ENCODE measurements around the gene CCL22.
"Not testable (repeated sequence)": the region's sequence is repeated elsewhere in the genome, so short reads cannot be mapped to it uniquely, and the experiment has no call there.

CCL22 gene

GRCh38 chr16:57329718-57330327 lies 28.8 kb upstream of the CCL22 start:
- Histone ChIP-seq H3K4me1 (ENCODE audit: control insufficient read depth, insufficient read depth, low read length) (no peaks in the 10 kb centered on the region), H3K27ac (ENCODE audit: low read length) (no peak overlapping the region), H3K36me3 (ENCODE audit: control insufficient read depth, insufficient read depth, low read length) (no peaks in the 10 kb centered on the region), H3K9me3 (ENCODE audit: control insufficient read depth, insufficient read depth, low read length) (no peaks in the 10 kb centered on the region), H3K27me3 (ENCODE audit: control insufficient read depth, insufficient read depth, low read length) (no peaks in the 10 kb centered on the region), H3K4me3 (ENCODE audit: low read length) (no peak overlapping the region)
- DNase-seq (ENCODE audit: low read depth, low spot score), result no peak
- WGBS (ENCODE audit: insufficient coverage, insufficient read length), result no CpG with 5 or more reads among the region's 8 CpGs

- Histone ChIP-seq H3K36me3 (ENCODE audit: control insufficient read depth, insufficient read depth, low read length) (no peaks in the 10 kb centered on the region), H3K27ac (ENCODE audit: low read length) (no peak overlapping the region), H3K4me3 (ENCODE audit: low read length) (no peak overlapping the region), H3K4me1 (ENCODE audit: control insufficient read depth, insufficient read depth, low read length) (no peaks in the 10 kb centered on the region), H3K27me3 (ENCODE audit: control insufficient read depth, insufficient read depth, low read length) (no peaks in the 10 kb centered on the region), H3K9me3 (ENCODE audit: control insufficient read depth, insufficient read depth, low read length) (no peaks in the 10 kb centered on the region)
- no peak for DNase-seq (ENCODE audit: low read depth, low spot score)
- no CpG with 5 or more reads among the region's 3 CpGs for WGBS (ENCODE audit: insufficient coverage, insufficient read length)
These were observed 27.2 kb upstream of the CCL22 start for GRCh38 chr16:57331355-57331754.

- no CpG with 5 or more reads among the region's 1 CpG for WGBS (ENCODE audit: insufficient coverage, insufficient read length)
- Histone ChIP-seq H3K9me3 (ENCODE audit: control insufficient read depth, insufficient read depth, low read length) (no peaks in the 10 kb centered on the region), H3K27ac (ENCODE audit: low read length) (no peak overlapping the region), H3K4me3 (ENCODE audit: low read length) (no peak overlapping the region), H3K36me3 (ENCODE audit: control insufficient read depth, insufficient read depth, low read length) (no peaks in the 10 kb centered on the region), H3K27me3 (ENCODE audit: control insufficient read depth, insufficient read depth, low read length) (no peaks in the 10 kb centered on the region), H3K4me1 (ENCODE audit: control insufficient read depth, insufficient read depth, low read length) (no peaks in the 10 kb centered on the region)
- no peak for DNase-seq (ENCODE audit: low read depth, low spot score)
These were observed 25.2 kb upstream of the CCL22 start for GRCh38 chr16:57333402-57333801.

GRCh38 chr16:57335366-57335765 lies 23.2 kb upstream of the CCL22 start:
- no peaks in the 10 kb centered on the region for H3K27me3 ChIP-seq (ENCODE audit: control insufficient read depth, insufficient read depth, low read length)
- no peak overlapping the region for H3K27ac ChIP-seq (ENCODE audit: low read length)
- H3K4me3 ChIP-seq (ENCODE audit: low read length), result no peak overlapping the region
- no CpG with 5 or more reads among the region's 4 CpGs for WGBS (ENCODE audit: insufficient coverage, insufficient read length)
- H3K36me3 ChIP-seq (ENCODE audit: control insufficient read depth, insufficient read depth, low read length), result no peaks in the 10 kb centered on the region
- DNase-seq (ENCODE audit: low read depth, low spot score), result no peak
- H3K9me3 ChIP-seq (ENCODE audit: control insufficient read depth, insufficient read depth, low read length), result no peaks in the 10 kb centered on the region
- no peaks in the 10 kb centered on the region for H3K4me1 ChIP-seq (ENCODE audit: control insufficient read depth, insufficient read depth, low read length)

- no peaks in the 10 kb centered on the region for H3K4me1 ChIP-seq (ENCODE audit: control insufficient read depth, insufficient read depth, low read length)
- H3K27me3 ChIP-seq (ENCODE audit: control insufficient read depth, insufficient read depth, low read length), result no peaks in the 10 kb centered on the region
- no peak for DNase-seq (ENCODE audit: low read depth, low spot score)
- no peaks in the 10 kb centered on the region; the same call in 1 of the 2 replicates for H3K9me3 ChIP-seq (ENCODE audit: control insufficient read depth, insufficient read depth, low read length)
- H3K27ac ChIP-seq (ENCODE audit: low read length), result no peak overlapping the region
- H3K4me3 ChIP-seq (ENCODE audit: low read length), result no peak overlapping the region
- no peaks in the 10 kb centered on the region for H3K36me3 ChIP-seq (ENCODE audit: control insufficient read depth, insufficient read depth, low read length)
- no CpG with 5 or more reads among the region's 6 CpGs for WGBS (ENCODE audit: insufficient coverage, insufficient read length)
These were observed 17.5 kb upstream of the CCL22 start for GRCh38 chr16:57341062-57341440.

GRCh38 chr16:57341441-57342303 lies 16.9 kb upstream of the CCL22 start:
- Histone ChIP-seq H3K9me3 (ENCODE audit: control insufficient read depth, insufficient read depth, low read length) (no peaks in the 10 kb centered on the region; the same call in 1 of the 2 replicates), H3K36me3 (ENCODE audit: control insufficient read depth, insufficient read depth, low read length) (no peaks in the 10 kb centered on the region), H3K27me3 (ENCODE audit: control insufficient read depth, insufficient read depth, low read length) (no peaks in the 10 kb centered on the region), H3K4me3 (ENCODE audit: low read length) (no peak overlapping the region), H3K27ac (ENCODE audit: low read length) (no peak overlapping the region), H3K4me1 (ENCODE audit: control insufficient read depth, insufficient read depth, low read length) (no peaks in the 10 kb centered on the region)
- WGBS (ENCODE audit: insufficient coverage, insufficient read length), result no CpG with 5 or more reads among the region's 8 CpGs
- no peak for DNase-seq (ENCODE audit: low read depth, low spot score)

GRCh38 chr16:57342606-57343005 lies 16.0 kb upstream of the CCL22 start:
- not testable (repeated sequence) for H3K36me3 ChIP-seq (ENCODE audit: control insufficient read depth, insufficient read depth, low read length); DNase-seq (ENCODE audit: low read depth, low spot score); H3K27ac ChIP-seq (ENCODE audit: low read length); H3K4me1 ChIP-seq (ENCODE audit: control insufficient read depth, insufficient read depth, low read length); H3K9me3 ChIP-seq (ENCODE audit: control insufficient read depth, insufficient read depth, low read length); H3K27me3 ChIP-seq (ENCODE audit: control insufficient read depth, insufficient read depth, low read length); H3K4me3 ChIP-seq (ENCODE audit: low read length)
- no CpG with 5 or more reads among the region's 9 CpGs for WGBS (ENCODE audit: insufficient coverage, insufficient read length)

GRCh38 chr16:57343221-57343620 lies 15.4 kb upstream of the CCL22 start:
- no peaks in the 10 kb centered on the region for H3K36me3 ChIP-seq (ENCODE audit: control insufficient read depth, insufficient read depth, low read length)
- no CpG with 5 or more reads among the region's 7 CpGs for WGBS (ENCODE audit: insufficient coverage, insufficient read length)
- H3K9me3 ChIP-seq (ENCODE audit: control insufficient read depth, insufficient read depth, low read length), result no peaks in the 10 kb centered on the region; the same call in 1 of the 2 replicates
- no peak overlapping the region for H3K27ac ChIP-seq (ENCODE audit: low read length)
- DNase-seq (ENCODE audit: low read depth, low spot score), result no peak
- H3K4me1 ChIP-seq (ENCODE audit: control insufficient read depth, insufficient read depth, low read length), result no peaks in the 10 kb centered on the region
- no peaks in the 10 kb centered on the region for H3K27me3 ChIP-seq (ENCODE audit: control insufficient read depth, insufficient read depth, low read length)
- no peak overlapping the region for H3K4me3 ChIP-seq (ENCODE audit: low read length)

- no CpG with 5 or more reads among the region's 5 CpGs for WGBS (ENCODE audit: insufficient coverage, insufficient read length)
- H3K27me3 ChIP-seq (ENCODE audit: control insufficient read depth, insufficient read depth, low read length); H3K4me3 ChIP-seq (ENCODE audit: low read length); H3K4me1 ChIP-seq (ENCODE audit: control insufficient read depth, insufficient read depth, low read length); H3K9me3 ChIP-seq (ENCODE audit: control insufficient read depth, insufficient read depth, low read length); H3K36me3 ChIP-seq (ENCODE audit: control insufficient read depth, insufficient read depth, low read length); DNase-seq (ENCODE audit: low read depth, low spot score); H3K27ac ChIP-seq (ENCODE audit: low read length): not testable (repeated sequence)
These were observed 14.5 kb upstream of the CCL22 start for GRCh38 chr16:57344094-57344493.

GRCh38 chr16:57345021-57345420 lies 13.6 kb upstream of the CCL22 start:
- WGBS (ENCODE audit: insufficient coverage, insufficient read length), result no CpG with 5 or more reads among the region's 2 CpGs

More at GRCh38 chr16:57345021-57345420, 13.6 kb upstream of the CCL22 start:
- Histone ChIP-seq H3K36me3 (ENCODE audit: control insufficient read depth, insufficient read depth, low read length) (no peaks in the 10 kb centered on the region), H3K27ac (ENCODE audit: low read length) (no peak overlapping the region), H3K27me3 (ENCODE audit: control insufficient read depth, insufficient read depth, low read length) (no peaks in the 10 kb centered on the region), H3K9me3 (ENCODE audit: control insufficient read depth, insufficient read depth, low read length) (no peaks in the 10 kb centered on the region; the same call in 1 of the 2 replicates), H3K4me1 (ENCODE audit: control insufficient read depth, insufficient read depth, low read length) (no peaks in the 10 kb centered on the region), H3K4me3 (ENCODE audit: low read length) (no peak overlapping the region)
- DNase-seq (ENCODE audit: low read depth, low spot score), result no peak

Measured in iPS DF 6.9 (cell line).